ENCODE measurements around the gene IL1RAP.

Gene IL1RAP

DNA sequence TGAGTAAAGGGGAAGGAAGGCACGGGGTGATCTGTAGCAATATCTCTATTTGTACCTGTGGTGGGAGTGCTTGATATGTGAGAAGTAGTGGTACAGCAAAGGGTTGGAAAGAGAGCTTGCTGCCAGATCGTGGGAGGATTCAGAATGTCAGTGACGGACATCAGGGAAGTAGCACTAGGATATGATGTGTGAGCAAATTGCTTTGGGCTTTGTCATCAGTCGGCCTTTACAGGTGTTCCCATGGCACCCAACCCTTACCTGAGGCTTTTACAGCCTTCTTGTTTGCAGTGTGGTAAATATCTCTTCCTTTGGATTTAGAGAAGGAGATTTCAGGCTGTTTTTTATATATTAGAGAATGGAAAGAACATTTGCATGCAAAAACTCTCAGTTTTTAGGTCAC is 29.8 kb downstream of the IL1RAP start:
- no peak for DNase-seq

- no peak for DNase-seq
These were observed 31.3 kb downstream of the IL1RAP start for GRCh38 chr3:190545191-190545590.

GRCh38 chr3:190546881-190547510 is 33.1 kb downstream of the IL1RAP start:
- DNase-seq, result no peak

DNA sequence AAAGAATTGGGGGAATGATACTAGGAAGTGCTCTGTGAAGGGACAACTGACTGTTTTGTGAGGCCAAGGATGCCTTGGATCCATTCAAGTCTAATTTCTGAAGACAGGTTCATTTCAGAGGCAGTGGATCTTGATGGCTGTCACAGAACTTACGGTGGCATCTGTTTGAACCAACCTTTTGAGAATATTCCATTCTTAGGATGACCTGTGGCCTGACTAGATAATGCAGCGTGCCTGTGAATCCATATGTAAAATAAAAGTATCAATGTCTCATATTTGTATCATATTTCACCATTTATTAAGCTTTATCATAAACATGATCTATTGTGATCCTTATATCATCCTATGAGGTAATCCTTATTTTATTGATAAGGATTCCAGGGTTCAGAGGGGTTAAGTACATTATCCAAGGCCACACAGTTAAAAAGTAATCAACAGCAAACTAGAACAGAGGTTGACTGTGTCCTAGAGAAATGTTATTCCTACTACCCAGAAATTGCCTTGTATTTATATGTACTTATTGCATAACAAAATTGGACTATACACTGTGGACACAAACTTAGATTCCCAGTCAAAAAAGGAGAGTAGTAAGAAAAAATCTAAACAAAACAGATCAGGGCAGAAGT is 34.3 kb downstream of the IL1RAP start:
- no peak for DNase-seq

DNA sequence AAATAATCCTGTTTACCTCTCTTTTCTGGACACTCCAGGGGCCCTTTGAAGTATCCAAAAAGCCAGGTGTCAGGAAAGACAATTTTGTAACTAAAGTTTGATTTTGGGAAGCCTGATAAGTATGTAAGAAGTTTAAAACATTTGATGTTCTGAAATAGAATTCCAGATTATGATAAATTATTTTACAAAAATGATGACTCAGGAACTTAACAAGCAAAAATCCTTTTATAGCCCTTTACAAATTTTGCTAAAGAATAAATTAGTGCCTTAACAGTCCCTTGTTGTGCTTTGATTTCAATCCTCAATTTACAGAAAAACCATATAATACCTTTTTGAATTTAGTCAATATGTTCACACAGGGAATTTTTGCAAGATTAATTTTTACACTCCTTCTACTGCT is 38.1 kb downstream of the IL1RAP start:
- no peak for DNase-seq

GRCh38 chr3:190552969-190553759 is 39.3 kb downstream of the IL1RAP start:
- DNase-seq, result no peak

DNA sequence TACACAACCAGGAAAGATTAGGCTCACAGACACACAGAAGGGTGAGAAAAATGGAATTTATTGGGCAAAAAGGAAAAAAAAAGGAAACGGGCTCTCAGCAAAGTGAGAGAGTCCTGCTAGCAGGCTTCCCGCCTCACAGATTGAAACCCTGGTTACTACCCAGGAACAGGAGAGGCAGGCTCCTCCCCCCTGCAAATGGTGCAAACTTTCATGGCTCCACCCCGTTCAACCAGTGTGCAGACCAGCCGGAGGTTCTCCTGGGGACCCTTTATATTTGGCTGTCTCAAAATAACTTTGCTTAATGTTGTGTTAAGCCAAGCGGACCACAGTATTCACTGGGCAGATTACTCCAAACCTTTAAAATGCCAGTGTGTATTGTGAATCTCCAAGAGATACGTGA is 40.3 kb downstream of the IL1RAP start:
- DNase-seq, result no peak

GRCh38 chr3:190556351-190556750 is 42.5 kb downstream of the IL1RAP start:
- no peak for DNase-seq

GRCh38 chr3:190557296-190557695 is 43.4 kb downstream of the IL1RAP start:
- no peak for DNase-seq

GRCh38 chr3:190558316-190558715 is 44.4 kb downstream of the IL1RAP start:
- no peak for DNase-seq

- DNase-seq, result peak; percentile 52 to 63
These were observed 44.9 kb downstream of the IL1RAP start for GRCh38 chr3:190558796-190559195.

- no peak for DNase-seq
These were observed 46.4 kb downstream of the IL1RAP start for GRCh38 chr3:190560013-190560895.

DNA sequence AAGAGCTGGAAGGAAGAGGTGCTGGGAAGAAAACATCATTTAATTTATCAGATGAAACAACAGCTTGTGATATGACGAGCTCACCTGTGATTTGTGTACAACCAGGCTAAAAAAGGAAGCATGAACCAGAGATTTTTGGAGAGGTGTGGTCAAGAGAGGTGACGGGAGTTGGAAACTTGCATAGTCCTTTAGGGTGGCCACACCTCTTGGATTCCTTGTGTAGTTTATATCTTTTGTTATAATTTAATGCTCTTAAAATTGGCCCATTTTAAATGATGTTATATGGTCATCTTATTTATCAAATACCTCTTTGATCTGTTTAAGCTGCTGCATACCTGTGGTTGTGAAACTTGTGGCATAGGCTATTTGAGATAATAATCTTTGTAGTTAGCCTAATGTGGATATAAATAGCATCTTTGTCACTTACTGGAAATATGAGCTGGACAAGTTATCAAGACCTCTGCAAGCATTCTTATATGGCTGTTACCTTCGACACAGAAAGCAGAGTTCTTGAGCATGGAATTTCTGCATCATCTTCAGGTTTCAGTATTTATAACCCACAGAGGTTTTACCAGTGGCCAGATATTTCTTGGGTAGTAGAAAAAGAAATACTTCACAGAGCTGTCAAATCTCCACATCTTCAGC is 49.1 kb downstream of the IL1RAP start:
- no peak for DNase-seq

DNA sequence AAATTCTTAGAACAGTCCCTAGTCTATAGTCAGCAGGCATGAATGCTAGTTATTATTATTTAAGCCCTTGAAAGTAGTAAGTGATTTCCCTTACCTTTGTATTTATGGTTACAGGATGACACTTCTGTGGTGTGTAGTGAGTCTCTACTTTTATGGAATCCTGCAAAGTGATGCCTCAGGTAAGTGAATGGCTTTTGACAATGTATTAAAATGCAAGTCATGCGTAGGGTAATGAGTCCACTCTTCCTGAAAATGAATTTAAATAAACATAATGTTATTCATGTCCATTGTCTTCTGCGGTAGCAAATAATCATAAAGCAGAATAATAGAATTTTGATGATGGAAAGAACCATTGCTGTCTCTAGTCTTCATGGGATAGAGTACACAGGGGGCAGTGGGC is 50.3 kb downstream of the IL1RAP start:
- DNase-seq, result no peak

GRCh38 chr3:190566043-190566933 is 52.4 kb downstream of the IL1RAP start:
- DNase-seq, result peak; percentile 97 to 99

GRCh38 chr3:190568036-190568435 is 54.2 kb downstream of the IL1RAP start:
- no peak for DNase-seq

- no peak for DNase-seq
These were observed 60.6 kb downstream of the IL1RAP start for GRCh38 chr3:190574473-190574872.

DNA sequence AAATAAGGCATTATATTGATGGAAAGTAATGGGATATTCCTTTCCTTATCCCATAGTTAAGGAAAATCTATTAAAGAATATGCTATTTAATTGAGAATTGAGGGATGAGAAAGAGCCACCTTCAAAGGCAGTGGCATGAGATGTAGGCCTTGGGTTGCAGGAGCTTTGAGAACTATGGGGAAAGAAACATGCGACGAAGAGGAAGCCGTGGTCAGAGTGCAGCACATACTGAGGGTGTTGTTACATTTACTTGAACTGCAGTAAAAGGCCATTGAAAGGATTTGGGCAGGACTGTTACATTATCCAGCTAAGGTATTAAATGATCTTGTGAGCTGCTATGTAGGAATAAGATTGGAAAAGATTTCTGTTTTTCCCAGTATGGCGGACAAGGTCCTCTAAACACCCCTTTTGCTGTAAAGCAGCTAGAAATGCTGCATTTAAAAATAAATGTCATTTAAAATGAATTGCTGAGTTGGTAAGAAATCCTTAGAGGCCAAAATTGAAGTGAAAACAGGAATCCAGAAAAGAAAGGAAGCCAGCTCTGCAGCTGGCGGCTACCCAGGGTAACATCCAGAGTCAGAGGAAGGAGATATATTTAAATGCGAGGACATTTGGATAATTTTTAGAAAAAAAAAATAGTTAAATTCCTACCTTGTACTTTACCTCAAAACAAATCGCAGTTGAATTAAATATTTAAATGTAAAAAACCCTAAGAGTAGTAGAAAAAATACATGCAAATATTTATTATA is 61.7 kb downstream of the IL1RAP start:
- peak; percentile 72 to 74 for DNase-seq

- peak in 1 of 2 donors; percentile 3 for DNase-seq
These were observed 63.3 kb downstream of the IL1RAP start for GRCh38 chr3:190577225-190577624.

DNA sequence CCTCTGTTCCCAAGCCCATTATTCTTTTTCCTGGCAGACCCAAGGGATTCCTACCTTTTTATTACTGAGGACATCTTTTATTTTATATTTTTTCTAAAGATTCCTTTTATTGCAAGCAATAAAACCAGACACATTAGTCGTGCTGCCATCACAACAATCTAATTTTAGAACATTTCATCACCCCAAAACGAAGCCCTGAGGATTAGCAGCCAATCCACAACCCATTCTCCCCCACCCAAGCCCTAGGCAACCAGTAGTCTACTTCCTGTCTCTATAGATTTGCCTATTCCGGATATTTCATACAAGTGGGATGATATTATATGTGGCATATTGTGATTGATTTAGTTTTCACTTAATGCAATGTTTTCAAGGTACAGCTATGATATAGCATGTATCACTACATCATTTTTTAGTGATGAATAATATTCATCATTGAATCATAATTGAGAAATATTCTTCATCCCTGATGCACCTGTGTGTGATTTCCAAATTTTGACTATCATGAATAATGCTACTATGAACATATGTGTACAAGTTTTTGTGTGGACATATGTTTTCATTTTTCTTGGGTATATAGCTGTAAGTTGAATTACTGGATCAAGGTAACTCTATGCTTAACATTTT is 65.7 kb downstream of the IL1RAP start:
- no peak for DNase-seq
